Measurements from ENCODE around the gene NAALADL2.

Gene NAALADL2

DNA sequence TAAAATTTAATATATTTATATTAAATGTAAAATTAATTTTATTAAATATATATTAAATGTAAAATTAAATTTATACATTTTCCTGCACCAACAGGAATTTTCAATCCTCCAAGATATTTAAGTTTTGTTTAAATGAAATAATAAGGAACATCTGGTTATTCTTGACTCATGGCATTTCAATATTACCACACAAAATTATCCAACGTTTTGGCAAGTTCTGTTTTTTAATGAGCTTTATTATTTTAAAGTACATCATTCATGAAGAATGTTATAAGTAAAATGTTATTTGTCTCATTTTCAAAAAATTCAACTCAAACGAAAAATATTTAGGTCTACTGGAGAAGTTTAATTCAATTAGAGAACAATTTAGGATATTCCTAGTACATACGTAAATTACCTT lies 811.4 kb downstream of the NAALADL2 start:
- no peaks in the 10 kb centered on the region for H3K27me3 ChIP-seq
- TF ChIP-seq, protein P1, sequence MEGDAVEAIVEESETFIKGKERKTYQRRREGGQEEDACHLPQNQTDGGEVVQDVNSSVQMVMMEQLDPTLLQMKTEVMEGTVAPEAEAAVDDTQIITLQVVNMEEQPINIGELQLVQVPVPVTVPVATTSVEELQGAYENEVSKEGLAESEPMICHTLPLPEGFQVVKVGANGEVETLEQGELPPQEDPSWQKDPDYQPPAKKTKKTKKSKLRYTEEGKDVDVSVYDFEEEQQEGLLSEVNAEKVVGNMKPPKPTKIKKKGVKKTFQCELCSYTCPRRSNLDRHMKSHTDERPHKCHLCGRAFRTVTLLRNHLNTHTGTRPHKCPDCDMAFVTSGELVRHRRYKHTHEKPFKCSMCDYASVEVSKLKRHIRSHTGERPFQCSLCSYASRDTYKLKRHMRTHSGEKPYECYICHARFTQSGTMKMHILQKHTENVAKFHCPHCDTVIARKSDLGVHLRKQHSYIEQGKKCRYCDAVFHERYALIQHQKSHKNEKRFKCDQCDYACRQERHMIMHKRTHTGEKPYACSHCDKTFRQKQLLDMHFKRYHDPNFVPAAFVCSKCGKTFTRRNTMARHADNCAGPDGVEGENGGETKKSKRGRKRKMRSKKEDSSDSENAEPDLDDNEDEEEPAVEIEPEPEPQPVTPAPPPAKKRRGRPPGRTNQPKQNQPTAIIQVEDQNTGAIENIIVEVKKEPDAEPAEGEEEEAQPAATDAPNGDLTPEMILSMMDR (IDR thresholded peaks at IDR 0.05; ENCODE audit: low read depth, low read length) = no peak
- H3K4me1 ChIP-seq = peaks cover 5% of the 10 kb centered on the region
- no peak for DNase-seq
- no peaks in the 10 kb centered on the region for H3K9me3 ChIP-seq
- no peak overlapping the region for H3K4me3 ChIP-seq (ENCODE audit: low read depth, low read length)
- H3K36me3 ChIP-seq = no peaks in the 10 kb centered on the region

DNA sequence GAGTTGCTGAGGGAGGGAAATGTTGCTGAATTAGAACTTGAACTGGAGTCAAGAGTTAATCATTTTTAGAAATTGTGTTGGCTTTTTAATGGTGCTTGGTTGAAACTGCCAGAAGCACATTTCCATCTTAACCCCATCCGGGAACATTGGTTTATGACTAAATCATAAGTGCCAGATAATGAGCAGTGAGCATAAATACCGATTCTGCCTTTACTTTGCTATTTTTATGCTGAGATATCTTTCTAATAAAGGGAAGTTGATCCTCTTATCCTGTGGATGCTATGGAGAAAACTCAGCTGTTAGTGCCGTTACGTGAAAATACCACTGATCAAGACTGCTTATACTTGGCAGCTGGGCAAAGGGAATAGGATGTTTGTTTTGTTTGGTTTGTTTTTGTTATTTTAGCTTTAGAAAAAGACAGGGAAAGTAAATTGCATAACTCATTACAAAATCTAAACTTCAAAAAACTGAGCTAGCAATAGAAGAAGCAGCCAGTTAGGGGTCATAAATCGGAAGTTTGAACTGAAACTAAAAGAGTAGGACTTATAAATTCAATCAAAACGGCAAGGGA lies 813.1 kb downstream of the NAALADL2 start:
- TF ChIP-seq, protein P1 (IDR thresholded peaks at IDR 0.05; ENCODE audit: low read depth, low read length) = no peak
- no peak for DNase-seq
- H3K9me3 ChIP-seq = no peaks in the 10 kb centered on the region
- H3K27me3 ChIP-seq = no peaks in the 10 kb centered on the region
- no peaks in the 10 kb centered on the region for H3K36me3 ChIP-seq
- peaks cover 5% of the 10 kb centered on the region for H3K4me1 ChIP-seq
- H3K4me3 ChIP-seq (ENCODE audit: low read depth, low read length) = peak overlapping the region; percentile 51

DNA sequence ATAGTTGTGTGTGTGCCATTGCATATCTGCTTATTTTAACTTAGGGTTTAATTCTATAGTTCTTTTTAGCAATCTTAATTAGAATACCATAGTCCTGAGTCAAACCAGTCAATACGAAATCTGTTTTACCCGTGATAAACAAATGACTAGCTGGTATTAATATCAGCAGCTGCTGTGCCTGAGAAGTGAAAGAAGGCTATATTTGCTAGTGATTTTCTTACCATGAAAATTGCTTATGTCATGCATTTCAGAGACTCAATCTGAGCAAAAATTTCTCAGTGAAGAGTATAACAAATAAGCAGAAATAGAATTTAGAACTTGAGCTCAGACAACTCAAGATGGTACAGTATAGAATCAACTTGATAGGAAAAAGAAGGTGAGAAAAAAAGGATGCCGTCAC lies 820.4 kb downstream of the NAALADL2 start:
- no peak for DNase-seq
- Histone ChIP-seq H3K9me3 (no peaks in the 10 kb centered on the region; the same call in 1 of the 2 replicates), H3K36me3 (no peaks in the 10 kb centered on the region), H3K4me1 (no peaks in the 10 kb centered on the region), H3K4me3 (ENCODE audit: low read depth, low read length) (no peak overlapping the region), H3K27me3 (no peaks in the 10 kb centered on the region)
- TF ChIP-seq, protein P1 (IDR thresholded peaks at IDR 0.05; ENCODE audit: low read depth, low read length) = no peak

GRCh38 chr3:175692256-175692655 lies 833.1 kb downstream of the NAALADL2 start:
- H3K9me3 ChIP-seq = no peaks in the 10 kb centered on the region
- H3K4me3 ChIP-seq (ENCODE audit: low read depth, low read length) = no peak overlapping the region
- no peak for DNase-seq
- TF ChIP-seq, protein P1 (IDR thresholded peaks at IDR 0.05; ENCODE audit: low read depth, low read length) = no peak
- H3K4me1 ChIP-seq = 0 out of 2 replicates have a peak, but pooled peaks cover 2% of the 10 kb centered on the region
- H3K36me3 ChIP-seq = no peaks in the 10 kb centered on the region
- H3K27me3 ChIP-seq = no peaks in the 10 kb centered on the region

- no peak for DNase-seq
- Histone ChIP-seq H3K4me3 (ENCODE audit: low read depth, low read length) (no peak overlapping the region), H3K36me3 (no peaks in the 10 kb centered on the region), H3K9me3 (no peaks in the 10 kb centered on the region), H3K4me1 (0 out of 2 replicates have a peak, but pooled peaks cover 2% of the 10 kb centered on the region), H3K27me3 (no peaks in the 10 kb centered on the region)
- TF ChIP-seq, protein P1 (IDR thresholded peaks at IDR 0.05; ENCODE audit: low read depth, low read length) = no peak
These were observed 836.1 kb downstream of the NAALADL2 start for GRCh38 chr3:175695251-175695650.

DNA sequence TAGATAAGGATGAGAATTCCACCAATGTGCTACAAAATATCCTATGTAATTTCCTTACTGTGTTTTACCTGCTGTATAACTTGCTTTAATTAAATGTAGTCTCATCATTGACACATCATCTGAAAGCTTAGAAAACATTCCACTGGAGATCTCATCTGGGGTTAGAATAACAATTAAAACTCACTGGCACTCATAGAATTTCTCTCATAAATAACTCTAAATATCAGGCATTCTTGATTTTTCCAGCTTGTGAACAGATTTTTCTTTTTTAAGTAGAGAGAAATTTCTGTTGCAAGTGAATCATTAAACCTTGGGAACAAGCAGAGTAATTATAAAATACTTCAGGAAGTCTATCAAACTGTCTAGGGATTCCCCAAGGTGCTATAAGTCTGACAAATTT lies 843.8 kb downstream of the NAALADL2 start:
- Histone ChIP-seq H3K9me3 (no peaks in the 10 kb centered on the region), H3K4me1 (peaks cover 3% of the 10 kb centered on the region; the same call in 1 of the 2 replicates), H3K27me3 (no peaks in the 10 kb centered on the region), H3K36me3 (no peaks in the 10 kb centered on the region), H3K4me3 (ENCODE audit: low read depth, low read length) (no peak overlapping the region)
- TF ChIP-seq, protein P1 (IDR thresholded peaks at IDR 0.05; ENCODE audit: low read depth, low read length) = no peak
- DNase-seq = no peak
